Cortex of kidney (tissue), 1 donor: Measurements from ENCODE around the gene YIF1B.
"Not testable (repeated sequence)": the region's sequence is repeated elsewhere in the genome, so short reads cannot be mapped to it uniquely, and the experiment has no call there.

Source experiments
- DNase-seq: peaks from one replicate; lab custom pipeline; 2025; lab: John Stamatoyannopoulos, UW

YIF1B gene

GRCh38 chr19:38315657-38316476, at the start of gene YIF1B:
Gene YIF1B (minus strand): TSS chr19:38315947. CDS start chr19:38315917, 30 bp downstream.
- DNase-seq = peak; percentile 64

- not testable (repeated sequence) for DNase-seq
Measured at GRCh38 chr19:38362946-38363688, 47.4 kb upstream of the YIF1B start.

DNA sequence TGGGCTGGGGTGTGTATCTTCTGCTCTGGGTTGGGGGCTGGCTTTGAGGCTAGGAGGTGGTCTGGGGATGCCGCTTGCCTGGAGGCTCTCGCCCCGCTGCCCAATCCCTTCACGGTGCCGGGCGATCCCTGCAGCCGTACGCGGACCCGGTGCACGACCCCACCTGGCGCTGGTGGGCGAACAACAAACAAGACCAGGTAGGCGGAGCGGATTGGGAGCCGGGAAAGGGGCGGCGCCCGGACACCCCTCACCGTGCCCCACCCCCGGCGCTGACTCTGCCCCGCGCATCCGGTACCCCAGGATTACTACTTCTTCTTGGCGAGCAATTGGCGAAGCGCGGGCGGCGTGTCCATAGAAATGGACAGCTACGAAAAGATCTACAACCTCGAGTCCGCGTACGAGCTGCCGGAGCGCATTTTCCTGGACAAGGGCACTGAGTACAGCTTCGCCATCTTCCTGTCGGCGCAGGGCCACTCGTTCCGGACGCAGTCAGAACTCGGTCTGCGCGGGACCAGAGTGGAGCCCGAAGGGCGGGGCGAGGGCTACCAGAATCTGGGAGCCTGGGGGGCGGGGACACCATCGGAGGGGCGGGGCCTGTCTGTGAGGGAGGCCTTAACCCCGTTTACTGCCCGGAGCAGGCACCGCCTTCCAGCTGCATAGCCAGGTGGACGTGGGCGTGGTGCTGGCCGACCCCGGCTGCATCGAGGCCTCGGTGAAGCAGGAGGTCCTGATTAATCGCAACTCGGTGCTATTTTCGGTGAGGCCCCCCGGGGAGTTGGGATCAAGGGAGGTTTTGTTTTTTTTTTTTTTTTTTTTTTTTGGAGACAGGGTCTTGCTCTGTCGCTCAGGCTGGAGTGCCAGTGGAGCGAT, 46.6 kb upstream of the YIF1B start:
- DNase-seq = no peak

GRCh38 chr19:38361633-38362075, 45.9 kb upstream of the YIF1B start:
- no peak for DNase-seq

- DNase-seq = no peak
Measured at GRCh38 chr19:38360839-38361631, 45.3 kb upstream of the YIF1B start.

GRCh38 chr19:38360351-38360750, 44.6 kb upstream of the YIF1B start:
- DNase-seq = no peak

- no peak for DNase-seq
Measured at GRCh38 chr19:38359242-38360021, 43.7 kb upstream of the YIF1B start.

- no peak for DNase-seq
Measured at GRCh38 chr19:38358071-38358470, 42.3 kb upstream of the YIF1B start.

- DNase-seq = no peak
Measured at GRCh38 chr19:38355728-38356725, 40.3 kb upstream of the YIF1B start.

- no peak for DNase-seq
Measured at GRCh38 chr19:38352611-38353010, 36.9 kb upstream of the YIF1B start.

GRCh38 chr19:38351865-38352395, 36.2 kb upstream of the YIF1B start:
- no peak for DNase-seq

GRCh38 chr19:38350883-38351282, 35.1 kb upstream of the YIF1B start:
- no peak for DNase-seq

DNA sequence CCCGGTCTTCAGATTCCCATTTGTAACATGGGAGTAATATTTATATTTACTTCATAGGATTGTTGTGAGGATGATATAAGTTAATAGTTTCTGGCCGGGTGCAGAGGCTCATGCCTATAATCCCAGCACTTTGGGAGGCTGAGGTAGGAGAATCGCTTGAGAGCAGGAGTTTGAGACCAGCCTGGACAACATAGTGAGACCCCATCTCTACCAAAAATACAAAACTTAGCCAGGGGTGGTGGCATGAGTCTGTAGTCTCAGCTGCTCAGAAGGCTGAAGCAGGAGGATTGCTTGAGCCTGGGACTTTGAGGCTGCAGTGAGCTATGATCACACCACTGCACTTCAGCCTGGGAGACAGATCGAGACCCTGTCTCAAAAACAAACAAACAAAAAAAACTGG, 31.1 kb upstream of the YIF1B start:
- DNase-seq = no peak

DNA sequence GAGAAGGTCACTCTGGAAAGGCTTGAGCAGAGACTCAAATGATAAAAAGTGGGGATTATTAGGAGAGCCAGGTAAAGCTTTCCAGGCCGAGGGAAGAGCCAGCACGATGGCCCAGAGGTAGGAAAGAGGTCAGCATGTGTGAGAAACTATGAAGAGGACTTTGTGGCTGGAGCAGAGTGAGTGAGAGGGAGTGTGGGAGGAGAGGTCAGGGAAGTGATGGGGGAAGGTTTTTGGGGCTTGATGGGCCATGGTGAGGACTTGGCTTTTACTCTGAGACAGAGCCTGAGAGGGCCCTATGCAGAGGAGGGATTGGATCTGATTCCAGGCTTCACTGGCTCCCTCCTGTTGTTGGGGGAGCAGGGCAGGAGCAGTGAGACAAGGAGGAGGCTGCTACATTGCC, 25.2 kb upstream of the YIF1B start:
- no peak for DNase-seq

DNA sequence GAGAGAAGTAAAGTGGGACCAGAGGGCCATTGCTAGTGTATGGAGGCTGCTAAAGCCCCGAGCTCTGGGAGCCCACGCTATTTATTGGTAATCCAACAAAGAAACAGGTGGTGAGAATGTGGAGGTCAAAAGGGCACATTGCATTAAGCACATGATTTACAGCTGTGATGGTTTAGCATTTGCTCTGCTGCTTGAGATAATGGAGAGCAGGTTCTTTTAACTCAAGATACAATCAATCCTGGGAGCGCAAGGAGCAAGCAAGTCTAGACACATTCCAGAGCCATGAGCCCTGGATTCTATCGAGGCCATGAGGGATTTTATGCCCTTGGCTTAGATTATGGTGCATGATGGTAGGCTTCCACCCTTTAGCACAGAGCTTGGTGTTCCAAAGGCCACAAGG, 23.3 kb upstream of the YIF1B start:
- not testable (repeated sequence) for DNase-seq

- no peak for DNase-seq
Measured at GRCh38 chr19:38337360-38337653, 21.6 kb upstream of the YIF1B start.

DNA sequence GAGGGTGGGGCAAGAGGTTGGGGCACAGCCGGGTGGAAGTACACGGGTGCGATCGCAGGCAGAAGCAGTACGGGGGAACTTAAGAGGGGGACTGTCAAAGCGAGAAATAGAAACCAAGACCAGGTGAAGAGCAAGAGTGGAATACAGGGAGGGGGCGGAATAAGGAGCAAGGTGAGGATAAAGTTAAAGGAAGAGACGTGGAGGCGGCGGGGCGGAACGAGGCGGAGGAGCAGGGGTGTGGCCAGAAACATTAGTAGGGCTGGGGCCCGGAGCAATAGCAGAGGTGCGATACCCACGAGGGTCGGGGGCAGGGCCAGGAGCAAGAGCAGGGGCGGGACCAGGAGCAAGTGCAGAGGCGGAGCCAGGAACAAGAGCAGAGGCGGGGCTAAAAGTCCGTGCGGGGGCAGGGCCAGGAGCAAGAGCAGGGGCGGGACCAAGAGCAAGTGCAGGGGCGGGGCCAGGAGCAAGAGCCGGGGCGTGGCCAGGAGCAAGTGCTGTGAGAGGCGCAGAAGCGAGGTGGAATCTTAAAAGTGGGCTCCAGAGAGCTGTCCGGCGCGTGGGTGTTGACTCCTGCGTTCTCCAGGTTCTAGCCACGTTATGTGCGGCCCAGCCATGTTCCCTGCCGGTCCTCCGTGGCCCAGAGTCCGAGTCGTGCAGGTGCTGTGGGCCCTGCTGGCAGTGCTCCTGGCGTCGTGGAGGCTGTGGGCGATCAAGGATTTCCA, 21.1 kb upstream of the YIF1B start:
- no peak for DNase-seq

DNA sequence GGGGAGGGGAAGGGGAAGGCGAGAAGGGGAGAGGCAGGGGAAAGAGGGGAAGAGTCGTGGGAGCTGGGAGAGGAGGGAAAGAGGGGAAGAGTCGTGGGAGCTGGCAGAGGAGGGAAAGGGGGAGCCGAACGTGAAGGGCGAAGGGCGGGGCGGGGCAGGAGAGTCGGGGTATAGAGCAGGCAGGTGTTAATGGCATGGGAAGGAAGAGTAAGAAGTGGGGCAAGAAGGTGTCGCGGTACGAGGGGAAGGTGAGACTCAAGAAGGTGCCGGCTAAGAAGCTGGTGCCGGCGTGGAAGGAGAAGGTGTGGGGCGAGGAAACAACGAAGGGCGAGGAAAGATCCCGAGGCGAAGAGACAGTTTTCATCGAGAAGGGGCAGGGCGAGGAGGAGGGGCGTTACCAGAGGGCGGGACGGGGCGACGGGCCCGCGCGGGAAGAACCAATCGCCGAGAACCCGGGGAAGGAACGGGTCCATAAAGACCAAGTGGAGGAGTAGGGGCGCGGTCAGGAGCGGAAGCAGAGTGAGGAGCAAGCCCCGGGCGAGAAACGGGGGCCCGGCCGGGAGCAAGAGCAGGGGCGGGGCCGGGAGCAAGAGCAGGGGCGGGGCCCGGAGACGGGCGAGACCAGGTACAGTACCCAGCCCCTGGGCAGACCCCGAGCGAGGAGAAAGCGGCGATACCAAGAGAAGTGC, 20.3 kb upstream of the YIF1B start:
- no peak for DNase-seq
